GM18505 (cell line): ENCODE results near the gene PXMP4.

ENCODE experiments used
- ATAC-seq: cut with Tn5 transposase; IDR thresholded peaks from one replicate; pipeline ENCODE4 v1.9.1; 2021; ENCODE audit not compliant: unreplicated experiment
- POLR2A ChIP-seq: IDR thresholded peaks from 4 replicates; pipeline ENCODE4 v1.6.1; 2011; ENCODE audit warnings: borderline replicate concordance; ENCODE audit not compliant: insufficient read depth, insufficient read length; ENCODE audit errors: extremely low read depth

Gene PXMP4

GRCh38 chr20:33669873-33670640 lies 50.1 kb downstream of the PXMP4 start:
- TF ChIP-seq POLR2A = no peak
- no peak for ATAC-seq

DNA sequence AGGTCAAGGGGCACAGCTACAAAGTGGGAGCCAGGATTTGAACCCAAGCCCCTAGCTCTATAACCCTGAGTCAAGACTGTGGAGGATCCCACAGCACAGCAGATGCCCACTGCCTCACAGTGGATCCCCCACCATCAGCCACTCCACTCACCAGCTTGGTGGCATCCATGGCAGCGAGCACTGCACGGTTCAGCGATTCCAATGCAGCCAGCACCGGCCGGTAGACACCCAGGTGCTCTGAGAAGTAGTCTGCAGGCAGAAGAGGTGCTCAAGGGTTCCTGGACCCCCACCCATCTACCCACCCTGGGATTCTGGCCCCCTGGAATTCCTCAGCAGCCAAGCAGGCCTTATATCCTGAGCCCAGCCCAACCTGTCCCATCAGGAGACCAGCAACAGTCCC lies 50.9 kb downstream of the PXMP4 start:
- ATAC-seq = no peak

DNA sequence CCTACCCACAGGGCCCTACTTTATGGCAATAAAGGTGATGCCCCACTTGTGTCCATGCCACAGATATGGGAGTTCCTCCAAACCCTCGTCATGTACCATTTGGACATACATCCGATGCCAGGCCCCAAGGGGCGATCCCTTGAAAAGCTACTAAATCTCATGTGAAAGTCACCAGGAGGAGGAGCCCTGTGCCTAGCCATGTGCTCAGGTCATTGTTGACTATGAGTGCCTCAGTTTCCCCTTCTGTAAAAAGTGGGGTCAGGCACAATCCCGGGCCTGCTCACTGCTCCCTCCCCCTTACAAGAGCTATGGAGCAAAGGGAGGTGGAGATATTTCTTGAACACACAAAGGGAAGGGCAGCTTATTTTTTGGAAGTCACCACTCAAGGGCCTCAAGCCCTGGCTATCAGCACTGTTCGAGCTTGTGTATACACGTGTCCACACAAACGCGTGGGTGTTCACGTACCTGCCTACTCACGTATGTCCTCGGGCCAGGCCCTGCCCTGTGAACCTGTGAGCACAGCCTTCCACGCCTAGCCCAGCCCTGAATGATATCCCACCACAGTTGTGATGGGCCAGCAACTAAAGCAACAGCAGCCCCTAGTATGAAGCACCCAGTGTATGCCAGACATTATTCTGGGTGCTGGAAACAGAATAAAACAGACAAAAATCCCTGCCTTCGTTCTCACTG lies 51.5 kb downstream of the PXMP4 start:
- ATAC-seq = no peak

More for the DNA sequence above, 50.9 kb downstream of the PXMP4 start:
- TF ChIP-seq POLR2A = no peak

GRCh38 chr20:33667676-33668465 lies 52.2 kb downstream of the PXMP4 start:
- peak; percentile 37 for ATAC-seq
- no peak for TF ChIP-seq POLR2A

More for the DNA sequence above, 51.5 kb downstream of the PXMP4 start:
- TF ChIP-seq POLR2A = no peak

DNA sequence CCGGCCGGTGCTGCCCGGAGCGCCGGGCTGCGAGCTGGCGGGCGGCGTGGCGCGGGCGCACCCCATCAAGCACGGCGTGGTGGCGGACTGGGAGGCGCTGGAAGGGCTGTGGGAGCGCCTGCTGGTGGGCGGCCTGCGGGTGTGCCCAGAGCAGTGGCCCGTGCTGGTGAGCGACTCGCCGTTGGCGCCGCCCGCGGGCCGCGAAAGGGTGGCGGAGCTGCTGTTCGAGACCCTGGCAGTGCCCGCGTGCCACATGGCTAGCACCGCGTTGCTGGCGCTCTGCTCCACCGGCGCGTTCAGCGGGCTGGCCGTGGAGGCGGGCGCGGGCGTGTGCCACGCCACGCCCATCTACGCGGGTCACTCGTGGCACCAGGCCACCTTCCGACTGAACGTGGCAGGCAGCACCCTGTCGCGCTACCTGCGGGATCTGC lies 52.9 kb downstream of the PXMP4 start:
- ATAC-seq = no peak
- no peak for TF ChIP-seq POLR2A

DNA sequence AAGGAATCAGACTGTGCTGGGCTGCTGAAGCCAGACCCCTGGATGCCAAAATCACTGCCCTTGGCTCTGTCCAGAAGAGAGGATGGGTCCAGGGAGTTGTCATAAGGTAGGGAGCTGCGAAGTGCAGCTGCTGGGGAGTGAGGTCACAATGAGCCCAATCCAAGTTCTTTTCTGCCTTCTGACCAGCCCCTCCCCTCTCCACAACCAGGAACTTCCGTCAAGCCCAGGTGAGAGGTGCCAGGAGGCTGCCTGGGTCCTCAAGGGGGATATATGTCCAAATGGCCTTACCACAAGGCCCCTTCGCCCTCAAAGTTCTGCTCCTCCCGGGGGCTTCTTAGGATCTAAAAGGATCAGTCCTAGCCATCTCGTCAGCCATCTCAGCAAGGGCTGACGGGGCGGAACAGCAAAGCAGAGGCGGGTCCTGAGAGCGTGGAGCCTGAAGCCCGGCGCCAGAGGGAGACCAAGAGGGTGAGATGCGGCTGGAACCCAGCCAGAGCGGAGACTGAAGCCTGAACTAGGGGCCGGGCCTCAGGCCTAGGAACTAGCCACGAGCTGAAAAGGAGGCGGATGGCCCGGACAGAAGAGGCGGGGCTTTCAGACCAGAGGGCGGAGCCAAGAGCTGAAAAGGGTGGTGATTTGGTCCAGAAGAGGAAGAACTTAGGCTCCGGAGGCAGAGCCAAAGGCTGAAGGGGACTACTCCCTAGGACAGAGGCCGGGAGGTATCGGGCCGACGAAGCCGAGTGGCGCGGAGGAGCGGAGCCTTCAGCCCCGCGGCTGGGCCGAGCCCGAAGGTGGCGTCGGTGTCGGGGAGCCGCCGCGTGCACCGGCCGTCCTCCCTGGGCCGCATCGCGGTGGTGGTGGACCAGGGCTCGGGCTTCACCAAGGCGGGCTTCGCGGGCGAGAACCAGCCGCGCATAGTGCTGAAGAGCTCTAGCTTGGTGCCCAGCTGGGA lies 53.5 kb downstream of the PXMP4 start, which contains the start of gene ACTL10:
TSS of gene ACTL10 (plus strand) at position 651 of the 952 bp plus-strand sequence. CDS start 555 bp downstream, outside the sequence.
- peak; percentile 59 for ATAC-seq
- TF ChIP-seq POLR2A = peak; percentile 85

DNA sequence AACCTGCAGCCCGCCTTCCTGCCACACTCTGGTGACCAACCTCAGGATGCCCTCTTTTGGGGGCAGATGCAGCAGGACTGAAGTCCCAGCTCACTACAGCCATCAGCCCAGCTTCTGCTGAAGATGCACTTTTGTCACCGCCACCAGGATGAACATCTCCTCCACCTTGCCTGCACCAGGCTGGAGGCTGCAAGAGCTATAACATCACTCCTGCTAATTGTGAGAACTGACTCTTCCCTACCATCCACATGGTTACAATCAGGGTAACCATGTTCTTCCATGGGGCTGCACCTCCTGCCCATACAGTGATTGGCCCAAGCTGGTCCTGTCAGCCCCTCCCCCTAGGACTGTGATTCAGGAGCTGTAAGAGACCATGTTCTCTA lies 55.4 kb downstream of the PXMP4 start:
- ATAC-seq = no peak

DNA sequence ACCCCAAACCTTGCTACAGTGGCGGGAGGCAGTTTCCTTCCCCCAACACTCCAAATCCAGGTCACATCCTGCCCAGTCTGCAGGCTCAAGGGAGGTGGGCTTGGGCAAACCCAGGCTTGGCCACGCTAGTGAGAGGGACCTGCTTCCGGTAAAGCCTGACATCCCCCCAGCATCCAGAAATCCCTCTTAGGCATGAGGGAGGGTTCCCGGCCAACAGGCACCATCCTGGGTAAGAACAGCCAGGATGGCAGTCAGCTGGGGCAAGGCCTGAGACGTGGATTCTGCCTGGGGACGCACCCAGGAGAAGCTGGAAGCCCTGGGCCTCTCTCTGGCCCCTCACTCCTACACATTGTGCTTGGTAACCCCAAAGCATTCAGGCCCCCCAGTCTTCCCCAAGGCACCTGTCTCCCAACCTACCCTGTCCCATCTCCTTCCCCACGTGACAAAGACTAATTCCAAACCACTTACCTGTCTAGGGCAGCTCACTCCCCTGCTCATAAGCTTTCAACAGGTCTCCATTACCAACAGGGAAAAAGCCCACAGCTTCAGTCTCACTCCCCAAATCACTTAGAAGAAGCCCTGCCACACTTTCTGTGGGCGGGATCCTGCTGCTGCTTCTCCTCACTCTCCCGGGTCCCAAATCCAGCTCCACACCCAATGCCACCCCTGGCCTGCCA lies 55.9 kb downstream of the PXMP4 start:
- no peak for ATAC-seq
- no peak for TF ChIP-seq POLR2A

More for the DNA sequence above, 55.4 kb downstream of the PXMP4 start:
- TF ChIP-seq POLR2A = no peak

- peak; percentile 89 for TF ChIP-seq POLR2A
- peak; percentile 28 for ATAC-seq
Measured at GRCh38 chr20:33663161-33664084, 56.7 kb downstream of the PXMP4 start.

GRCh38 chr20:33662172-33662571 lies 57.9 kb downstream of the PXMP4 start, which contains the start of gene C20orf144:
C20orf144 (plus strand) TSS chr20:33662327; CDS start chr20:33662346, 19 bp downstream.
- TF ChIP-seq POLR2A = no peak
- no peak for ATAC-seq

DNA sequence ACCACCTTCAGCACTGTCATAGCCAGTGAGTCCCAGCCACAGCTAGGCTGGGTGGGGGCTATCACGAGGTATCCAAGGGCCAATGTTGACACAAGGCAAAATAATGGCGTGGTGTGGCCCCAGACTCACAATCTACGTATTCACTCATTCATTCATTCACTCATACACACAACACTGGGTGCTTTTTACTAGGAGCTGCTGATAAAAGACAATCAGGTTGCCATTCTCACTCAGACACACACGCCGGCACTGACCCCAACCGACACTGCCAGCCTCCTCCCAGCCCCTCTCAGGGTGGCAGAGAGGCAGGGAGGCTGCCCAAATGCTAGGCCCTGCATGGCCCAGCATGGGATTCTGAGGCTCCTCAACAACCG lies 59.4 kb downstream of the PXMP4 start:
- ATAC-seq = no peak
- no peak for TF ChIP-seq POLR2A
